Activated naive CD4-positive, alpha-beta T cell treated with anti-CD3 and anti-CD28 coated beads, Interleukin-2, amount 50 U/mL, for 24 hours (primary cell): ENCODE measurements around the gene GCM1.

ENCODE experiments used
- H3K27ac Mint-ChIP-seq: one replicate; pipeline ENCODE4 v1.8.0; 2021; ENCODE audit warnings: mild to moderate bottlenecking, mixed read lengths
- H3K27me3 Mint-ChIP-seq: one replicate; pipeline ENCODE4 v1.8.0; 2021; ENCODE audit warnings: mixed read lengths
- H3K36me3 Mint-ChIP-seq: one replicate; pipeline ENCODE4 v1.8.0; 2021; ENCODE audit warnings: mixed read lengths
- H3K4me1 Mint-ChIP-seq: one replicate; pipeline ENCODE4 v1.8.0; 2021; ENCODE audit warnings: mixed read lengths
- H3K4me3 Mint-ChIP-seq: one replicate; pipeline ENCODE4 v1.8.0; 2021; ENCODE audit warnings: mild to moderate bottlenecking, mixed read lengths
- H3K9me3 Mint-ChIP-seq: one replicate; pipeline ENCODE4 v1.8.0; 2021; ENCODE audit warnings: mixed read lengths

Gene GCM1

GRCh38 chr6:53100561-53100960, 48.1 kb downstream of the GCM1 start:
- Mint-ChIP-seq H3K36me3 (peaks cover 4% of the 10 kb centered on the region), H3K4me1 (no peaks in the 10 kb centered on the region), H3K27ac (no peak overlapping the region), H3K9me3 (no peaks in the 10 kb centered on the region), H3K27me3 (no peaks in the 10 kb centered on the region), H3K4me3 (no peak overlapping the region)

GRCh38 chr6:53095716-53096115, 52.9 kb downstream of the GCM1 start:
- no peaks in the 10 kb centered on the region for H3K9me3 Mint-ChIP-seq
- no peaks in the 10 kb centered on the region for H3K27me3 Mint-ChIP-seq
- no peak overlapping the region for H3K27ac Mint-ChIP-seq
- peaks cover 10% of the 10 kb centered on the region for H3K36me3 Mint-ChIP-seq
- no peak overlapping the region for H3K4me3 Mint-ChIP-seq
- no peaks in the 10 kb centered on the region for H3K4me1 Mint-ChIP-seq

- H3K4me3 Mint-ChIP-seq: no peak overlapping the region
- H3K27me3 Mint-ChIP-seq: no peaks in the 10 kb centered on the region
- H3K4me1 Mint-ChIP-seq: no peaks in the 10 kb centered on the region
- no peaks in the 10 kb centered on the region for H3K9me3 Mint-ChIP-seq
- H3K27ac Mint-ChIP-seq: no peak overlapping the region
- peaks cover 10% of the 10 kb centered on the region for H3K36me3 Mint-ChIP-seq
These were observed 53.4 kb downstream of the GCM1 start for GRCh38 chr6:53095270-53095669.

GRCh38 chr6:53090576-53090975, 58.1 kb downstream of the GCM1 start:
- no peak overlapping the region for H3K4me3 Mint-ChIP-seq
- H3K27me3 Mint-ChIP-seq: no peaks in the 10 kb centered on the region
- peaks cover 14% of the 10 kb centered on the region for H3K36me3 Mint-ChIP-seq
- no peaks in the 10 kb centered on the region for H3K4me1 Mint-ChIP-seq
- no peaks in the 10 kb centered on the region for H3K9me3 Mint-ChIP-seq
- no peak overlapping the region for H3K27ac Mint-ChIP-seq

- Mint-ChIP-seq H3K27me3 (no peaks in the 10 kb centered on the region), H3K27ac (no peak overlapping the region), H3K4me3 (no peak overlapping the region), H3K9me3 (no peaks in the 10 kb centered on the region), H3K4me1 (no peaks in the 10 kb centered on the region), H3K36me3 (peaks cover 14% of the 10 kb centered on the region)
These were observed 58.7 kb downstream of the GCM1 start for GRCh38 chr6:53089948-53090347.

GRCh38 chr6:53086302-53086701, 62.3 kb downstream of the GCM1 start:
- H3K27me3 Mint-ChIP-seq: no peaks in the 10 kb centered on the region
- no peak overlapping the region for H3K27ac Mint-ChIP-seq
- H3K4me1 Mint-ChIP-seq: no peaks in the 10 kb centered on the region
- peaks cover 8% of the 10 kb centered on the region for H3K36me3 Mint-ChIP-seq
- no peak overlapping the region for H3K4me3 Mint-ChIP-seq
- no peaks in the 10 kb centered on the region for H3K9me3 Mint-ChIP-seq

GRCh38 chr6:53080813-53081212, 67.8 kb downstream of the GCM1 start:
- no peak overlapping the region for H3K4me3 Mint-ChIP-seq
- no peak overlapping the region for H3K27ac Mint-ChIP-seq
- H3K36me3 Mint-ChIP-seq: peaks cover 6% of the 10 kb centered on the region
- no peaks in the 10 kb centered on the region for H3K9me3 Mint-ChIP-seq
- no peaks in the 10 kb centered on the region for H3K27me3 Mint-ChIP-seq
- no peaks in the 10 kb centered on the region for H3K4me1 Mint-ChIP-seq
